GM23248 (cell line): ENCODE measurements around the gene AGMO. TPM values are rescaled to one million over a fixed set of nuclear protein-coding genes. Genes with fewer than 3 reads are reported as not detected.

Source experiments
- DNase-seq: peaks from one replicate; pipeline ENCODE4 v3.0.0-alpha.2; 2015
- H2AFZ ChIP-seq: fragments of 200-600 bp; sonication (generic); 2 replicates; pipeline ENCODE4 v1.6.1; 2016; ENCODE audit warnings: antibody characterized with exemption
- H3F3A ChIP-seq: fragments of 200-600 bp; sonication (generic); 2 replicates; pipeline ENCODE4 v1.6.1; 2016; ENCODE audit warnings: mild to moderate bottlenecking, antibody characterized with exemption, mixed run types; ENCODE audit not compliant: insufficient read depth
- H3K27ac ChIP-seq: fragments of 200-600 bp; sonication (generic); 2 replicates; pipeline ENCODE4 v1.5.1; 2016; ENCODE audit warnings: mild to moderate bottlenecking
- H3K27me3 ChIP-seq: fragments of 200-600 bp; sonication (generic); replicated peaks from 2 replicates; pipeline ENCODE4 v1.6.1; 2016; ENCODE audit warnings: mild to moderate bottlenecking; ENCODE audit not compliant: insufficient read depth
- H3K36me3 ChIP-seq: fragments of 200-600 bp; sonication (generic); 2 replicates; pipeline ENCODE4 v1.6.1; 2016; ENCODE audit warnings: low read depth, mild to moderate bottlenecking
- H3K4me1 ChIP-seq: fragments of 200-600 bp; sonication (generic); 2 replicates; pipeline ENCODE4 v1.6.1; 2016; ENCODE audit warnings: mild to moderate bottlenecking; ENCODE audit not compliant: insufficient read depth
- H3K4me2 ChIP-seq: fragments of 200-600 bp; sonication (generic); one replicate; pipeline ENCODE4 v1.6.1; 2016; ENCODE audit warnings: mild to moderate bottlenecking; ENCODE audit not compliant: unreplicated experiment
- H3K4me3 ChIP-seq: fragments of 200-600 bp; sonication (generic); 2 replicates; pipeline ENCODE4 v1.5.1; 2016; ENCODE audit warnings: mild to moderate bottlenecking
- H3K79me2 ChIP-seq: fragments of 200-600 bp; sonication (generic); 2 replicates; pipeline ENCODE4 v1.6.1; 2016; ENCODE audit warnings: mild to moderate bottlenecking; ENCODE audit not compliant: insufficient read depth
- H3K9ac ChIP-seq: fragments of 200-600 bp; sonication (generic); 2 replicates; pipeline ENCODE4 v1.6.1; 2016; ENCODE audit warnings: mild to moderate bottlenecking
- H3K9me2 ChIP-seq: fragments of 200-600 bp; sonication (generic); 2 replicates; pipeline ENCODE4 v1.6.1; 2016; ENCODE audit warnings: mixed run types, mild to moderate bottlenecking, moderate library complexity; ENCODE audit not compliant: insufficient read depth
- H3K9me3 ChIP-seq: fragments of 200-600 bp; sonication (generic); one replicate; pipeline ENCODE4 v1.6.1; 2017; ENCODE audit warnings: low read depth
- H4K20me1 ChIP-seq: fragments of 200-600 bp; sonication (generic); 2 replicates; pipeline ENCODE4 v1.6.0; 2016; ENCODE audit not compliant: insufficient read depth
- EZH2 ChIP-seq: fragments of 200-600 bp; sonication (generic); IDR thresholded peaks from 2 replicates; pipeline ENCODE4 v1.6.1; 2018; ENCODE audit warnings: antibody characterized with exemption, mild to moderate bottlenecking; ENCODE audit not compliant: insufficient read depth, poor library complexity, severe bottlenecking
- EZH2phosphoT487 ChIP-seq: fragments of 200-600 bp; sonication (generic); IDR thresholded peaks from 2 replicates; pipeline ENCODE4 v1.6.1; 2018; ENCODE audit warnings: antibody characterized with exemption, moderate library complexity, mild to moderate bottlenecking, low read depth; ENCODE audit not compliant: insufficient read depth
- WGBS, 2 experiments: methylation state at CpG; one replicate each; pipeline ENCODE4 v1.1.6; 2015 to 2017; ENCODE audit warnings: low lambda C conversion rate in 2 of 2, low coverage in 1 of 2; ENCODE audit errors: missing lambda C conversion rate in 2 of 2; 5-methylcytosine and 5-hydroxymethylcytosine counted together
- in situ Hi-C: fragments of 300-500 bp; cut with MboI; formaldehyde crosslinking; loops from 2 replicates; pipeline ENCODE4 v1.15.0; 2020
- polyA plus RNA-seq: library from polyadenylated mRNA; unstranded; fragments of >200 nt; fragmentation: Nextera tagmentation; extraction: Ambion mirVana; gene quantifications from 2 replicates; pipeline ENCODE4 v1.2.1, GENCODE V29; 2016
- total RNA-seq: library from RNA; depleted of rRNA; stranded (reverse); fragments of >200 nt; shearing (Covaris generic); gene quantifications from 2 replicates; pipeline ENCODE4 v1.2.3, GENCODE V29; 2014

AGMO gene
- total and polyA plus RNA-seq, 2 experiments from 2014 or later, result not detected

DNA sequence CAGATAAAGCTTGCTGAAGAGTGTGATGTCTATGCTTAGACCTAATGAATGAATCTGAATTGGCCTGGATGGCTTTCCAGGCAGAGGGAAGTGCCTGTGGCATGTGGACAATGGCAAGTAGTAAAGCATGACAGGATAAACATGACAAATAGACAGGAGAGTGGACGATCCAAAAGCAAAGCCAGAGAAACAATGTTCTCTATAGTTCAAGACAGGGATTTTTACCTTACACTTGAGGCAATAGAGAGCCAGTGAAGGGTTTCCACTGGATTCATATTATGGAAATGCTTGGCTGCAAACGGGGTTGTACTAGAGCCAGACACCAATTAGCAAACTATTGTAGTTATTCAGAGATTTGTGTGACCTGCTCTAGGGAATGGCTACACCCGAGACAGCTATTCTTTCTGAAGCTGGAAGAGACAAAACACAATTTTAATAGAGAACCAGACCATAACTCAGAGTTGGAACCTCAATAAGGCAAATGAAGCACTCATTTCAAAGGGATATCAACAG, 2.3 kb downstream of the AGMO start:
- TF ChIP-seq EZH2 (no peak), EZH2phosphoT487 (no peak)
- Histone ChIP-seq H3K9me3 (no peaks in the 10 kb centered on the region), H2AFZ (no peak overlapping the region), H3K36me3 (no peaks in the 10 kb centered on the region), H3K9me2 (no peaks in the 10 kb centered on the region), H3K27me3 (no peaks in the 10 kb centered on the region), H3K27ac (no peak overlapping the region), H3K9ac (no peak overlapping the region), H3K4me1 (peaks cover 4% of the 10 kb centered on the region; the same call in 1 of the 2 replicates), H3F3A (no peaks in the 10 kb centered on the region), H3K4me2 (no peak overlapping the region), H4K20me1 (no peaks in the 10 kb centered on the region), H3K4me3 (no peak overlapping the region), H3K79me2 (no peaks in the 10 kb centered on the region)
- WGBS, 2 experiments, result 61 to 74% methylated on average over 3 of the region's 3 CpGs
- DNase-seq, result no peak
- in situ Hi-C loops, result no loop called here

DNA sequence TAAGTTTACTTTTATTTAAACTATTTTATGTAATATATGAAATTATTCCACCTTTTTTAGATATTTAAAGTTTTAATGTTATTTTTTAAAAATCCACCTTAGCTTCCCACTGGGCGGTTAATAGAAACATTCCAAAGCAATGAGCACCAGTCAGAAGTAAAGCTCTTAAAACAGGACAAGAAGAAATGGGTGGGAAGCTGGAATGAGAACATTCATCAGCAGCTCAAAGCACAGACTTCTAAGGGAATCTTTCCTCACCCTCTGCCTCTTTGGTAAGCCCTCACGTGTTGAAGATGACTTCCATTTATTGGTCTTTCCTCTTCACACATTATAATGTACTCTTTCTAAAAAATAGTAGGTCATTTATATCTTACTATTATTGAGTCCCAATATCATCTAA, 3.1 kb downstream of the AGMO start:
- Histone ChIP-seq H3K9ac (no peak overlapping the region), H3K4me2 (no peak overlapping the region), H3K27me3 (no peaks in the 10 kb centered on the region), H3K27ac (no peak overlapping the region), H2AFZ (no peak overlapping the region), H4K20me1 (no peaks in the 10 kb centered on the region), H3F3A (no peaks in the 10 kb centered on the region), H3K4me3 (no peak overlapping the region), H3K9me3 (no peaks in the 10 kb centered on the region), H3K9me2 (no peaks in the 10 kb centered on the region), H3K79me2 (no peaks in the 10 kb centered on the region), H3K4me1 (peaks cover 11% of the 10 kb centered on the region), H3K36me3 (no peaks in the 10 kb centered on the region)
- 32 to 38% methylated on average over 2 of the region's 2 CpGs for WGBS, 2 experiments
- DNase-seq, result peak; percentile 31
- TF ChIP-seq EZH2phosphoT487 (no peak), EZH2 (no peak)
- in situ Hi-C loops, result no loop called here

DNA sequence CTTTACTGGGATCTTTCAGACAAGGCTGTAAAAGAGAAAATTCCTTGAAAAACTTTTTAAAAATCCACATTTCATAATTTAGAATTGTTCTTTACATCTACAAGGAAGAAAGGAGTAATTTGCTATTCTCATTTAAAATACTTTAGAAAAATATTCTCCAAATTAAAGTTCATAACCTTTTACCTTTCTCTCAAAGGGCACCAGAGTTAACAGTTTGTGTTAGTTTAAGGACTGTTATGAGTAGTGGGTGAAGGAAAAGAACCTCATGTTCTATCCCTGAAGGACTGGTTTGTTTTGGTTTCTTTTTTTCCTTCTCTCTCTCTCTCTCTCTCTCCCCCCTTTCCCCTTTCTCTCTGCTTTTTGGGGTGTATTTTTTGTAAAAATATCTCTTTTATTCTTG, 4.1 kb downstream of the AGMO start:
- H3K9me3 ChIP-seq, result no peaks in the 10 kb centered on the region
- H4K20me1 ChIP-seq, result no peaks in the 10 kb centered on the region
- H3K36me3 ChIP-seq, result no peaks in the 10 kb centered on the region
- H2AFZ ChIP-seq, result no peak overlapping the region
- TF ChIP-seq EZH2 (no peak), EZH2phosphoT487 (no peak)
- DNase-seq, result no peak
- no peak overlapping the region for H3K9ac ChIP-seq
- H3K4me3 ChIP-seq, result no peak overlapping the region
- H3K27ac ChIP-seq, result no peak overlapping the region
- in situ Hi-C loops, result no loop called here
- H3K4me1 ChIP-seq, result peaks cover 11% of the 10 kb centered on the region
- H3K79me2 ChIP-seq, result no peaks in the 10 kb centered on the region
- no peaks in the 10 kb centered on the region for H3K9me2 ChIP-seq
- H3K27me3 ChIP-seq, result no peaks in the 10 kb centered on the region
- no peaks in the 10 kb centered on the region for H3F3A ChIP-seq
- H3K4me2 ChIP-seq, result no peak overlapping the region

DNA sequence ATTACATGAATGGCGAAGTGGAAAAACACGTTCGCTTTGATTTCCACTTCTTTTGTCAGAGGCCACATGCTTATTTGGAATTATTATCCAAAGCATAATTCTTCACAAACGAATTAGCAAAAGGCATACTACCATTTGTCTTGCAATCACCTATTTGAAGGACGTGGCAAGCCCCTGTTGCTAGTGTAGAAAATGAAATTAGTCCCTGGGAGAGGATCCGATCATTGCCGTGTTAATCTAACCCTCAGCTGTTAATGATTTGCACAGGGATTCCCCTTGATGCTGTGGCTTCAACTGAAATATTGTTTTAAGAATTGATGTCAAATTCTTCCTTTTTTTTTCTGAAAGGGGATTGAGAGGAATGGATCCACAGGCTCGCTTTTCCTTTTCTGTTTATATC, 4.6 kb downstream of the AGMO start:
- Histone ChIP-seq H3K36me3 (no peaks in the 10 kb centered on the region), H3K4me1 (peaks cover 11% of the 10 kb centered on the region), H3K9me2 (no peaks in the 10 kb centered on the region), H4K20me1 (no peaks in the 10 kb centered on the region), H2AFZ (peak overlapping the region; percentile 55), H3K27ac (no peak overlapping the region), H3K79me2 (no peaks in the 10 kb centered on the region), H3K4me2 (peak overlapping the region; percentile 3), H3K9ac (no peak overlapping the region), H3K27me3 (no peaks in the 10 kb centered on the region), H3K4me3 (no peak overlapping the region), H3F3A (no peaks in the 10 kb centered on the region), H3K9me3 (no peaks in the 10 kb centered on the region)
- TF ChIP-seq EZH2 (no peak), EZH2phosphoT487 (no peak)
- DNase-seq, result no peak
- in situ Hi-C loops, result no loop called here
- WGBS, 2 experiments, result 38 to 44% methylated on average over 8 of the region's 8 CpGs
